Skeletal muscle tissue (tissue), 4 donors: ENCODE data around the gene ITGBL1. TPM values are rescaled to one million over a fixed set of nuclear protein-coding genes. Genes with fewer than 3 reads are reported as not detected.

Experiments used
- H3K27ac ChIP-seq: one replicate; pipeline ENCODE4 v1.7.0; 2013; ENCODE audit warnings: mild to moderate bottlenecking, low read depth, low read length, inconsistent platforms
- H3K27me3 ChIP-seq, 3 donors: one replicate each; pipeline ENCODE4 v1.7.0; 2013; ENCODE audit warnings: low read length in 3 of 3; ENCODE audit not compliant: control insufficient read depth in 3 of 3, insufficient read depth in 3 of 3
- H3K36me3 ChIP-seq, 3 donors: one replicate each; pipeline ENCODE4 v1.7.0; 2013; ENCODE audit warnings: low read length in 3 of 3; ENCODE audit not compliant: control insufficient read depth in 3 of 3, insufficient read depth in 3 of 3
- H3K4me1 ChIP-seq, 3 donors: one replicate each; pipeline ENCODE4 v1.7.0; 2013; ENCODE audit warnings: low read length in 3 of 3, mild to moderate bottlenecking in 3 of 3; ENCODE audit not compliant: control insufficient read depth in 3 of 3, insufficient read depth in 3 of 3
- H3K4me3 ChIP-seq, 3 donors: one replicate each; pipeline ENCODE4 v1.7.0; 2013; ENCODE audit warnings: low read length in 3 of 3
- H3K9ac ChIP-seq, 3 donors: one replicate each; pipeline ENCODE4 v1.7.0; 2013; ENCODE audit warnings: low read length in 3 of 3, mild to moderate bottlenecking in 3 of 3, moderate library complexity in 2 of 3, low read depth in 1 of 3
- H3K9me3 ChIP-seq, 3 donors: one replicate each; pipeline ENCODE4 v1.7.0; 2013; ENCODE audit warnings: low read length in 3 of 3; ENCODE audit not compliant: control insufficient read depth in 3 of 3
- total RNA-seq: library from RNA; depleted of rRNA; stranded (reverse); fragments of >200 nt; gene quantifications from one replicate; pipeline ENCODE4 v1.2.3, GENCODE V29; 2014
- donor health status: Osteomylitis.

ITGBL1 gene
- total RNA-seq, 1 donor from 2014 or later = 4.7 TPM

- Histone ChIP-seq H3K36me3 (no peaks in the 10 kb centered on the region), H3K9ac (no peak overlapping the region), H3K4me3 (no peak overlapping the region), H3K4me1 (peaks cover 0 to 4% (median 3%) of the 10 kb centered on the region in 3 donors), H3K27me3 (peaks cover 3 to 4% (median 3%) of the 10 kb centered on the region in 3 donors), H3K27ac (no peak overlapping the region), H3K9me3 (no peaks in the 10 kb centered on the region)
These were observed 35.0 kb upstream of the ITGBL1 start for GRCh38 chr13:101417501-101417900.

DNA sequence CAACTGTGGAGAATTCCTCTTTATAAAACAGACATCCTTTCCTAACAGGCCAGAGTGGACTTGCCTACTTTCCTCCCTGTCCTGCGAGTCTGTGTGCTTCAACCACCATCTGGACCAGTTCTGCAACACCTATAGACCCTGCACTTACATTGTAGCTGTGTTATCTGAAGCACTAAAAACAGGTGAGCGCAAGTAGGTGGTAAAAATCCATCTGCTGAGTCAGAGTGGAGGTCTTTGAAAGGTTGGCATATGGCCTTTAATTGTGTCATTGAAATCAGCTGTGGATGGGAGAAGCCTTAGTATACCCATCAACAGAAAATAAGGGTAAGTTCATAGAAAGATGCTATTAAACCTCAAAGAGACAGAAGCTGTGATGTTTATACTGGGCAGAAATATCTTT is 28.6 kb upstream of the ITGBL1 start:
- no peak overlapping the region for H3K9ac ChIP-seq
- no peaks in the 10 kb centered on the region for H3K4me1 ChIP-seq
- H3K27me3 ChIP-seq = no peaks in the 10 kb centered on the region
- H3K9me3 ChIP-seq = no peaks in the 10 kb centered on the region
- no peak overlapping the region for H3K27ac ChIP-seq
- H3K4me3 ChIP-seq = no peak overlapping the region
- H3K36me3 ChIP-seq = no peaks in the 10 kb centered on the region

- Histone ChIP-seq H3K27ac (no peak overlapping the region), H3K27me3 (no peaks in the 10 kb centered on the region), H3K4me1 (no peaks in the 10 kb centered on the region), H3K9ac (no peak overlapping the region), H3K36me3 (no peaks in the 10 kb centered on the region), H3K4me3 (no peak overlapping the region), H3K9me3 (no peaks in the 10 kb centered on the region)
These were observed 27.9 kb upstream of the ITGBL1 start for GRCh38 chr13:101424381-101425155.

- no peak overlapping the region for H3K27ac ChIP-seq
- no peaks in the 10 kb centered on the region for H3K27me3 ChIP-seq
- no peaks in the 10 kb centered on the region for H3K9me3 ChIP-seq
- no peaks in the 10 kb centered on the region for H3K4me1 ChIP-seq
- no peak overlapping the region for H3K9ac ChIP-seq
- H3K4me3 ChIP-seq = no peak overlapping the region
- H3K36me3 ChIP-seq = no peaks in the 10 kb centered on the region
These were observed 27.4 kb upstream of the ITGBL1 start for GRCh38 chr13:101425156-101425471.

DNA sequence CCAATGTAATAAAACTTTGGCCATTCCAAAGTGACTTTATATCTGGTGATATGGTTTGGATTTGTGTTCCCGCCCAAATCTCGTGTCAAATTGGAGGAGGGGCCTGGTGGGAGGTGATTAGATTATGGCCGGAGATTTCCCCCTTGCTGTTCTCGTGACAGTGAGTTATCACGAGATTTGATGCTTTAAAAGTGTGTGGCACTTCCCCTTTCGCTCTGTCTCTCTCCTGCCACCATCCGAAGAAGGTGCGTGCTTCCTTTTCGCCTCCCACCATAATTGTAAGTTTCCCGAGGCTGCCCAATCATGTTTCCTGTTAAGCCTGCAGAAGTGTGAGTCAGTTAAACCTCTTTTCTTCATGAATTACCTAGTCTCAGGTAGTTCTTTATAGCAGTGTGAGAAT is 26.9 kb upstream of the ITGBL1 start:
- no peak overlapping the region for H3K27ac ChIP-seq

GRCh38 chr13:101429733-101430132 is 22.7 kb upstream of the ITGBL1 start:
- Histone ChIP-seq H3K36me3 (no peaks in the 10 kb centered on the region), H3K4me1 (no peaks in the 10 kb centered on the region), H3K9ac (no peak overlapping the region), H3K27ac (no peak overlapping the region), H3K27me3 (no peaks in the 10 kb centered on the region), H3K9me3 (no peaks in the 10 kb centered on the region), H3K4me3 (no peak overlapping the region)

More for the DNA sequence above, 26.9 kb upstream of the ITGBL1 start:
- Histone ChIP-seq H3K9me3 (no peaks in the 10 kb centered on the region), H3K27me3 (no peaks in the 10 kb centered on the region), H3K9ac (no peak overlapping the region), H3K36me3 (no peaks in the 10 kb centered on the region), H3K4me3 (no peak overlapping the region), H3K4me1 (no peaks in the 10 kb centered on the region)

GRCh38 chr13:101433895-101434294 is 18.6 kb upstream of the ITGBL1 start:
- no peak overlapping the region for H3K4me3 ChIP-seq
- no peak overlapping the region for H3K27ac ChIP-seq
- no peak overlapping the region for H3K9ac ChIP-seq
- no peaks in the 10 kb centered on the region for H3K27me3 ChIP-seq
- no peaks in the 10 kb centered on the region for H3K4me1 ChIP-seq
- H3K9me3 ChIP-seq = no peaks in the 10 kb centered on the region
- no peaks in the 10 kb centered on the region for H3K36me3 ChIP-seq

DNA sequence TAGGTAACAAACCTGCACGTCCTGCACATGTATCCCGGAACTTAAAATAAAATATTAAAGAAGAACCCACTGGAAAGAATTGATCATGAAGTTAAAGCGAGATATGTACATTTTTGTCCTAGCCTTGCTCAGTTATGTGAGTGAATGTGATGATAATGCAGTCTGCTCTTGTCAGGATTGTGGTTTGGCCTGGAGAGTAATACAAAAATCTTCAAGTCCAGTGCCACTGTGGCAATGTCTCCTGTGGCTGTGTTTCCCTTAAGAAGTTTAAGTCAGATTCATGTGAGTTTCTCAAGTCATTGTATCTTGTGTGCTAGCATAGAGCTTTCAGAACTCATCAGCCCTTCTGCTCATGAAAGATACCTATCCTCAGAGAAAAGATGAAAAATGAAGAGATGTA is 18.0 kb upstream of the ITGBL1 start:
- no peaks in the 10 kb centered on the region for H3K9me3 ChIP-seq
- H3K4me3 ChIP-seq = no peak overlapping the region
- no peak overlapping the region for H3K9ac ChIP-seq
- no peak overlapping the region for H3K27ac ChIP-seq
- H3K4me1 ChIP-seq = no peaks in the 10 kb centered on the region
- no peaks in the 10 kb centered on the region for H3K27me3 ChIP-seq
- H3K36me3 ChIP-seq = no peaks in the 10 kb centered on the region

- Histone ChIP-seq H3K4me3 (no peak overlapping the region), H3K36me3 (no peaks in the 10 kb centered on the region), H3K9ac (no peak overlapping the region), H3K9me3 (no peaks in the 10 kb centered on the region), H3K27me3 (peaks cover 0 to 4% (median 0%) of the 10 kb centered on the region in 3 donors), H3K4me1 (no peaks in the 10 kb centered on the region), H3K27ac (no peak overlapping the region)
These were observed 4.6 kb upstream of the ITGBL1 start for GRCh38 chr13:101447852-101448251.

GRCh38 chr13:101449790-101450748 is 2.4 kb upstream of the ITGBL1 start:
- Histone ChIP-seq H3K4me3 (no peak overlapping the region), H3K9ac (no peak overlapping the region), H3K9me3 (no peaks in the 10 kb centered on the region), H3K27ac (no peak overlapping the region), H3K4me1 (peaks cover 0 to 4% (median 2%) of the 10 kb centered on the region in 3 donors), H3K27me3 (peaks cover 0 to 9% (median 0%) of the 10 kb centered on the region in 3 donors), H3K36me3 (no peaks in the 10 kb centered on the region)
